ENCODE results near the gene OSTN.
"Not testable (repeated sequence)": the region's sequence is repeated elsewhere in the genome, so short reads cannot be mapped to it uniquely, and the experiment has no call there.

The OSTN gene

GRCh38 chr3:191268737-191269136 lies 69.7 kb downstream of the OSTN start:
- DNase-seq: no peak

- no peak for DNase-seq
Observed at GRCh38 chr3:191269289-191270085, 70.4 kb downstream of the OSTN start.

- not testable (repeated sequence) for DNase-seq
Observed at GRCh38 chr3:191275244-191275643, 76.2 kb downstream of the OSTN start.

- DNase-seq: no peak
Observed at GRCh38 chr3:191275751-191276150, 76.7 kb downstream of the OSTN start.

GRCh38 chr3:191280111-191280510 lies 81.1 kb downstream of the OSTN start:
- no peak for DNase-seq

GRCh38 chr3:191280882-191281281 lies 81.8 kb downstream of the OSTN start:
- no peak for DNase-seq

- no peak for DNase-seq
Observed at GRCh38 chr3:191282251-191283185, 83.5 kb downstream of the OSTN start.

GRCh38 chr3:191283400-191283799 lies 84.4 kb downstream of the OSTN start:
- DNase-seq: no peak

- DNase-seq: no peak
Observed at GRCh38 chr3:191290311-191291025, 91.4 kb downstream of the OSTN start.

GRCh38 chr3:191292243-191293015 lies 93.4 kb downstream of the OSTN start:
- DNase-seq: no peak

GRCh38 chr3:191294291-191294690 lies 95.2 kb downstream of the OSTN start:
- DNase-seq: no peak

- DNase-seq: no peak
Observed at GRCh38 chr3:191296041-191296541, 97.0 kb downstream of the OSTN start.

GRCh38 chr3:191298846-191299245 lies 99.8 kb downstream of the OSTN start:
- no peak for DNase-seq

- no peak for DNase-seq
Observed at GRCh38 chr3:191300422-191300821, 101.4 kb downstream of the OSTN start.

GRCh38 chr3:191301017-191301416 lies 102.0 kb downstream of the OSTN start:
- no peak for DNase-seq

GRCh38 chr3:191301782-191302411 lies 102.9 kb downstream of the OSTN start:
- no peak for DNase-seq

- DNase-seq: no peak
Observed at GRCh38 chr3:191302451-191302850, 103.4 kb downstream of the OSTN start.

GRCh38 chr3:191303596-191303995 lies 104.6 kb downstream of the OSTN start:
- DNase-seq: no peak

- DNase-seq: no peak
Observed at GRCh38 chr3:191306428-191306827, 107.4 kb downstream of the OSTN start.

GRCh38 chr3:191307341-191307740 lies 108.3 kb downstream of the OSTN start:
- no peak for DNase-seq

GRCh38 chr3:191313296-191313695 lies 114.3 kb downstream of the OSTN start:
- DNase-seq: no peak

All from right hindlimb (tissue), 1 donor.